ENCODE measurements around the gene FARP2.
A peak's percentile ranks its signal among the peaks of the same experiment; 100 is the strongest.
"Not testable (repeated sequence)": the region's sequence is repeated elsewhere in the genome, so short reads cannot be mapped to it uniquely, and the experiment has no call there.

The FARP2 gene

DNA sequence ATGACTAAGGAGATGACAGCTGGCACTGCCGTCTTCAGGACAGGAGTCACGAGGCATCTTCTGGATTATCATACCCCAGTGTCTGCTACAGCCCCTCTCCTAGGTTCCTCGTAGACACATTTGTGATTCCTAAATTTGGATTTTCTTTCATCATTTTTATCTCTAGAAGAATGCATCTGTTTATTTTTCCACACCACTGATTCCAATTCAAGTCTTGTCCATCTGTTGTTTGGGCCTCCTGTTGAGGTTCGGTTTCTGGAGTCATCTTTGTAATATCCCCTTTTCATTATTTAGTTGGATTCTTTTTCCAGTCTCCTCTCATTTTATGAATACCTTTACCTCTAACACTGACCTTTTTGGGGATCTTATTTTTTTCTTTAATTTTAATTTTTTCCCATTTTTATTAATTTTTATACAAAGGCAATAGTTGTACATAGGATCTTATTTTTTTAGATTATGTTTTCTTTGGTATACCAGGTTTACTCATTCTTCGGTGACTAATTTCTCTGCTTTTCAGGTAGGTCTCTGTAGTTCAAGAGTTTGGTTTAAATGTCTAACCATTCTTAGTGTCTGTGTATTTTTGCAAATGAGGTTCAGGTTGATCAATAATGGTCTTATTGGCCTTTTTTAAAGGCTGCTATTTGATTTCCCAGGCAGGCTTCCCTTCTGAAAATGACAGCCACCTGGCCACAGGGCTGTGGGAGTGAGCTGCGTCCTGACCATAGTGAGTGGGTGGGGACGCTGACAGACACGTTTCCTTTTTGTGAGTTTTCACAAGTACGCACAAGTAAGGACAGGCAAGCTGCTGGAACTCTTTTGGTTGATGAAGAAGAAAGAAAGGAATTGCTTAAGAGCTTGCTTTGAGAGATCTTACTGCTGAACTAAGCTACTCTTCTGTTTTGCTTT, 34.5 kb downstream of the FARP2 start:
- H3K4me1 ChIP-seq (ENCODE audit: control insufficient read depth in 2 of 2, insufficient read depth in 1 of 2, low read depth in 1 of 2, low read length in 2 of 2) = peaks cover 0 to 3% of the 10 kb centered on the region in 2 donors
- H3K18ac ChIP-seq (ENCODE audit: low read length) = no peak overlapping the region
- no peaks in the 10 kb centered on the region for H3K27me3 ChIP-seq (ENCODE audit: control insufficient read depth in 3 of 3, insufficient read depth in 3 of 3, low read depth in 1 of 3, low read length in 3 of 3)
- DNase-seq (ENCODE audit: low spot score) = no peak
- H2AK5ac ChIP-seq (ENCODE audit: low read depth, low read length) = no peak overlapping the region
- H2BK15ac ChIP-seq (ENCODE audit: low read length) = no peak overlapping the region
- no peaks in the 10 kb centered on the region for H3K79me1 ChIP-seq (ENCODE audit: low read depth, low read length)
- WGBS, 2 donors (ENCODE audit: extremely low coverage in 2 of 2, insufficient read length in 2 of 2, insufficient replicate concordance in 1 of 2) = no CpG with 5 or more reads among the region's 9 CpGs
- no peak overlapping the region for H2BK12ac ChIP-seq (ENCODE audit: low read length)
- H3K9ac ChIP-seq (ENCODE audit: low read depth, low read length, poor library complexity) = no peak overlapping the region
- no peak overlapping the region for H2AFZ ChIP-seq (ENCODE audit: low read length)
- no peak overlapping the region for H3K23ac ChIP-seq (ENCODE audit: low read depth, low read length, poor library complexity)
- H4K91ac ChIP-seq (ENCODE audit: low read depth, low read length, poor library complexity) = no peak overlapping the region
- no peak overlapping the region for H3K27ac ChIP-seq (replicated peaks; ENCODE audit: low read length)
- peaks cover 4 to 12% of the 10 kb centered on the region in 2 donors for H3K36me3 ChIP-seq (replicated peaks in 1 of 2; ENCODE audit: control insufficient read depth in 2 of 2, insufficient read depth in 2 of 2, low read length in 2 of 2)
- H3K4me3 ChIP-seq (ENCODE audit: low read length in 2 of 2) = no peak overlapping the region
- H3K14ac ChIP-seq (ENCODE audit: low read length) = no peak overlapping the region
- H3K9me3 ChIP-seq (replicated peaks in 1 of 2; ENCODE audit: control insufficient read depth in 2 of 2, insufficient read depth in 1 of 2, low read depth in 1 of 2, low read length in 2 of 2) = peaks cover 1 to 3% of the 10 kb centered on the region in 2 donors
- no peak overlapping the region for H3K4me2 ChIP-seq (ENCODE audit: insufficient read depth, low read length, poor library complexity, severe bottlenecking)
- H4K8ac ChIP-seq (ENCODE audit: low read depth, low read length) = no peak overlapping the region
- H3K4ac ChIP-seq (ENCODE audit: low read length) = no peak overlapping the region
- H2BK120ac ChIP-seq (ENCODE audit: low read depth, low read length) = no peak overlapping the region
- no peak overlapping the region for H2BK5ac ChIP-seq (ENCODE audit: low read length)

DNA sequence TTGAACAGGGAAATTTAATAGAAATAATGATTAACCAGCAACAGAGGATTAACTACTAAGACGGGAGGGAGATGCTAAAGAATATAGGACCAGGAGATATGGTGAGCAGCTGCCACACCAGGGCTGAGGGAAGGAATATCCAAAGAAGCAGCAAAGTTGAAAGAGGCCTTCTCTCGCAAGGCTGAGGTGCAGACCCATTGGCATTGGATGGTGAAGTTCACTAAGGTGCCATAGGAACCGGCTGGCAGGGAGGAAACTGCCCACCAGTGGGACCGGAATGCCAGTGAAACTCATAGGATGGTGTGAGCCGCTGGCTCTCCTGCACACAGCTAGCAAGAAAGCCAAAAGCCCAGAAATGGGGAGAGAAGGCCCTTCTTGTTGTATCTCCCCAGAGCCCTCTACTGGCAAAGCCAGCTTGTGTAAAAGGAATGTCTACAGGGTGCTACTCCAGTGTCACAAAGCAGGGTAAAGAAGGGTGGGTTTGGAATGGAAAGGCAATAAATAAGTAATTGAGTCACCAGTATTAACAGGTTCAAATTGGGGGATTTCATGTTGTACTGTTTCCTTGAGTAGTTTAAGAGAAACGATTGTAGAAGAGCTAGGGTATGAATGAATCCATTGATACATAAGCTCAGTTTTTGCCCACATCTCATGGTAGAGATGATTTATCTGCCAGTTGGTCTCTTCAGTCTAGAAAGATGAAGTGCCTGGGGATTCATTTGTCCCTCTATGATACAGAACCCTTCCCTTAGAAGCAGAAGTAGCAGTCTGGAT, 36.0 kb downstream of the FARP2 start:
- H4K91ac ChIP-seq (ENCODE audit: low read depth, low read length, poor library complexity) = no peak overlapping the region
- H3K9me3 ChIP-seq (replicated peaks in 1 of 2; ENCODE audit: control insufficient read depth in 2 of 2, insufficient read depth in 1 of 2, low read depth in 1 of 2, low read length in 2 of 2) = peaks cover 1 to 3% of the 10 kb centered on the region in 2 donors
- no peak overlapping the region for H3K27ac ChIP-seq (replicated peaks; ENCODE audit: low read length)
- no peak overlapping the region for H3K9ac ChIP-seq (ENCODE audit: low read depth, low read length, poor library complexity)
- H3K4me1 ChIP-seq (ENCODE audit: control insufficient read depth in 2 of 2, insufficient read depth in 1 of 2, low read depth in 1 of 2, low read length in 2 of 2) = no peaks in the 10 kb centered on the region
- no peak overlapping the region for H2AFZ ChIP-seq (ENCODE audit: low read length)
- no peak overlapping the region for H3K4ac ChIP-seq (ENCODE audit: low read length)
- H3K14ac ChIP-seq (ENCODE audit: low read length) = no peak overlapping the region
- H2BK12ac ChIP-seq (ENCODE audit: low read length) = no peak overlapping the region
- no peak overlapping the region for H2AK5ac ChIP-seq (ENCODE audit: low read depth, low read length)
- H2BK5ac ChIP-seq (ENCODE audit: low read length) = no peak overlapping the region
- H2BK120ac ChIP-seq (ENCODE audit: low read depth, low read length) = no peak overlapping the region
- H3K27me3 ChIP-seq (ENCODE audit: control insufficient read depth in 3 of 3, insufficient read depth in 3 of 3, low read depth in 1 of 3, low read length in 3 of 3) = no peaks in the 10 kb centered on the region
- H3K23ac ChIP-seq (ENCODE audit: low read depth, low read length, poor library complexity) = no peak overlapping the region
- H3K4me2 ChIP-seq (ENCODE audit: insufficient read depth, low read length, poor library complexity, severe bottlenecking) = no peak overlapping the region
- H4K8ac ChIP-seq (ENCODE audit: low read depth, low read length) = no peak overlapping the region
- no peak overlapping the region for H3K4me3 ChIP-seq (ENCODE audit: low read length in 2 of 2)
- no CpG with 5 or more reads among the region's 6 CpGs for WGBS, 2 donors (ENCODE audit: extremely low coverage in 2 of 2, insufficient read length in 2 of 2, insufficient replicate concordance in 1 of 2)
- peak; percentile 9 for DNase-seq (ENCODE audit: low spot score)
- no peaks in the 10 kb centered on the region for H3K79me1 ChIP-seq (ENCODE audit: low read depth, low read length)
- no peak overlapping the region for H3K18ac ChIP-seq (ENCODE audit: low read length)
- H2BK15ac ChIP-seq (ENCODE audit: low read length) = no peak overlapping the region
- H3K36me3 ChIP-seq (replicated peaks in 1 of 2; ENCODE audit: control insufficient read depth in 2 of 2, insufficient read depth in 2 of 2, low read length in 2 of 2) = peaks cover 4 to 14% of the 10 kb centered on the region in 2 donors

DNA sequence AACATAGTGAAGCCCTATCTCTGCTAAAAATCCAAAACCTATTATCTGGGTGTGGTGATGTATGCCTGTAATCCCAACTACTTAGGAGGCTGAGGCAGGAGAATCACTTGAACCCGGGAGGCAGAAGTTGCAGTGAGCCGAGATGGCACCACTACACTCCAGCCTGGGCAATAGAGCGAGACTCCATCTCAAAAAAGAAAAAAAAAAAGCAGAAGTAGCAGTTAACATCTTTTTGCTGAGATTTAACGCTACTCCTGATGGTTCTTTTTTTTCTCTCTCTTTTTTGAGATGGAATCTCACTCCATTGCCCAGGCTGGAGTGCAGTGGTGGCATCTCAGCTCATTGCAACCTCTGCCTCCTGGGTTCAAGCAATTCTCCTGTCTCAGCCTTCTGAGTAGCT, 36.7 kb downstream of the FARP2 start:
- not testable (repeated sequence) for H2BK120ac ChIP-seq (ENCODE audit: low read depth, low read length); H3K9ac ChIP-seq (ENCODE audit: low read depth, low read length, poor library complexity); H3K4me1 ChIP-seq (ENCODE audit: control insufficient read depth in 2 of 2, insufficient read depth in 1 of 2, low read depth in 1 of 2, low read length in 2 of 2); DNase-seq (ENCODE audit: low spot score); H2AK5ac ChIP-seq (ENCODE audit: low read depth, low read length); H2BK12ac ChIP-seq (ENCODE audit: low read length); H4K8ac ChIP-seq (ENCODE audit: low read depth, low read length); H3K79me1 ChIP-seq (ENCODE audit: low read depth, low read length); H3K18ac ChIP-seq (ENCODE audit: low read length); H3K23ac ChIP-seq (ENCODE audit: low read depth, low read length, poor library complexity); H3K9me3 ChIP-seq (replicated peaks in 1 of 2; ENCODE audit: control insufficient read depth in 2 of 2, insufficient read depth in 1 of 2, low read depth in 1 of 2, low read length in 2 of 2); H2AFZ ChIP-seq (ENCODE audit: low read length); H2BK5ac ChIP-seq (ENCODE audit: low read length); H2BK15ac ChIP-seq (ENCODE audit: low read length); H3K27me3 ChIP-seq (ENCODE audit: control insufficient read depth in 3 of 3, insufficient read depth in 3 of 3, low read depth in 1 of 3, low read length in 3 of 3); H3K4me2 ChIP-seq (ENCODE audit: insufficient read depth, low read length, poor library complexity, severe bottlenecking); H3K4me3 ChIP-seq (ENCODE audit: low read length in 2 of 2); H3K27ac ChIP-seq (replicated peaks; ENCODE audit: low read length); H4K91ac ChIP-seq (ENCODE audit: low read depth, low read length, poor library complexity); H3K4ac ChIP-seq (ENCODE audit: low read length); H3K14ac ChIP-seq (ENCODE audit: low read length)
- H3K36me3 ChIP-seq (replicated peaks in 1 of 2; ENCODE audit: control insufficient read depth in 2 of 2, insufficient read depth in 2 of 2, low read length in 2 of 2) = peaks cover 4 to 14% of the 10 kb centered on the region in 2 donors
- no CpG with 5 or more reads among the region's 4 CpGs for WGBS, 2 donors (ENCODE audit: extremely low coverage in 2 of 2, insufficient read length in 2 of 2, insufficient replicate concordance in 1 of 2)
